Stomach (tissue), 4 donors: ENCODE results near the gene FBXO22.

Source experiments
- POLR2A ChIP-seq, 4 donors: fragments of 450-650 bp; IDR thresholded peaks; one replicate each; pipeline ENCODE4 v1.6.1; 2016; ENCODE audit warnings: antibody characterized with exemption in 4 of 4, control low read depth in 2 of 4, mild to moderate bottlenecking in 1 of 4, moderate library complexity in 1 of 4
- POLR2AphosphoS5 ChIP-seq, 3 donors: sonication (generic); formaldehyde crosslinking; IDR thresholded peaks; one replicate each; pipeline ENCODE4 v1.6.1; 2016; ENCODE audit warnings: antibody characterized with exemption in 3 of 3
- TF ChIP-seq, protein P1 (sequence below), 7 experiments: fragments of 450-650 bp in 4 of 7; fragments of 200-600 bp in 3 of 7; sonication (generic) in 3 of 7; IDR thresholded peaks; one replicate each; pipeline ENCODE4 v1.5.1; 2016 to 2019; ENCODE audit warnings: antibody characterized with exemption in 7 of 7, control low read depth in 2 of 7, mild to moderate bottlenecking in 1 of 7

DNA sequence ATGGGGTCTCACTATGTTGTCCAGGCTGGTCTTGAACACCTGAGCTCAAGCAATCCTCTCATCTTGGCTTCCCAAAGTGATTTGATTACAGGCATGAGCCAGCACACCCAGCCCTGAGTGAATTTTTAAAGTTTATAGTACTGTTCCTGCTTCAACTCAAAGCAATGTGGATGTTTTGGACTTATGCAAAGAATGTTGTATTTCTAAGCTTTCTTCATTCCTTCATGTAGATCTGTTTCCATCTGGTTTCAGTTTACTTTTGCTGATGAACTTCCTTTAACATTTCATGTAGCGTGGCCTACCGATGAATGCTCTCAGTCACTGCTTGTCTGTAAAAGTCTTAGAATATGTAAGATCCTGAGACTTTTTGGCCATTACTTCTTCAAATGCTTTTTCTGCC is 85.4 kb downstream of the FBXO22 start:
- TF ChIP-seq POLR2A (IDR thresholded peaks at IDR 0.05) (no peak), POLR2AphosphoS5 (IDR thresholded peaks at IDR 0.05) (no peak)
- TF ChIP-seq, protein P1, sequence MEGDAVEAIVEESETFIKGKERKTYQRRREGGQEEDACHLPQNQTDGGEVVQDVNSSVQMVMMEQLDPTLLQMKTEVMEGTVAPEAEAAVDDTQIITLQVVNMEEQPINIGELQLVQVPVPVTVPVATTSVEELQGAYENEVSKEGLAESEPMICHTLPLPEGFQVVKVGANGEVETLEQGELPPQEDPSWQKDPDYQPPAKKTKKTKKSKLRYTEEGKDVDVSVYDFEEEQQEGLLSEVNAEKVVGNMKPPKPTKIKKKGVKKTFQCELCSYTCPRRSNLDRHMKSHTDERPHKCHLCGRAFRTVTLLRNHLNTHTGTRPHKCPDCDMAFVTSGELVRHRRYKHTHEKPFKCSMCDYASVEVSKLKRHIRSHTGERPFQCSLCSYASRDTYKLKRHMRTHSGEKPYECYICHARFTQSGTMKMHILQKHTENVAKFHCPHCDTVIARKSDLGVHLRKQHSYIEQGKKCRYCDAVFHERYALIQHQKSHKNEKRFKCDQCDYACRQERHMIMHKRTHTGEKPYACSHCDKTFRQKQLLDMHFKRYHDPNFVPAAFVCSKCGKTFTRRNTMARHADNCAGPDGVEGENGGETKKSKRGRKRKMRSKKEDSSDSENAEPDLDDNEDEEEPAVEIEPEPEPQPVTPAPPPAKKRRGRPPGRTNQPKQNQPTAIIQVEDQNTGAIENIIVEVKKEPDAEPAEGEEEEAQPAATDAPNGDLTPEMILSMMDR (IDR thresholded peaks at IDR 0.05) = no peak
